Stimulated activated CD8-positive, alpha-beta memory T cell treated with anti-CD3 and anti-CD28 coated beads, Interleukin-15, amount 100 ng/mL, for 48 hours (primary cell): ENCODE results near the gene ADGRG4.
"Not testable (repeated sequence)": the region's sequence is repeated elsewhere in the genome, so short reads cannot be mapped to it uniquely, and the experiment has no call there.

Source experiments
- DNase-seq, 2 donors: peaks; one replicate each; pipeline ENCODE4 v3.0.0-alpha.2; 2020; ENCODE audit warnings: low read depth in 2 of 2

Gene ADGRG4

DNA sequence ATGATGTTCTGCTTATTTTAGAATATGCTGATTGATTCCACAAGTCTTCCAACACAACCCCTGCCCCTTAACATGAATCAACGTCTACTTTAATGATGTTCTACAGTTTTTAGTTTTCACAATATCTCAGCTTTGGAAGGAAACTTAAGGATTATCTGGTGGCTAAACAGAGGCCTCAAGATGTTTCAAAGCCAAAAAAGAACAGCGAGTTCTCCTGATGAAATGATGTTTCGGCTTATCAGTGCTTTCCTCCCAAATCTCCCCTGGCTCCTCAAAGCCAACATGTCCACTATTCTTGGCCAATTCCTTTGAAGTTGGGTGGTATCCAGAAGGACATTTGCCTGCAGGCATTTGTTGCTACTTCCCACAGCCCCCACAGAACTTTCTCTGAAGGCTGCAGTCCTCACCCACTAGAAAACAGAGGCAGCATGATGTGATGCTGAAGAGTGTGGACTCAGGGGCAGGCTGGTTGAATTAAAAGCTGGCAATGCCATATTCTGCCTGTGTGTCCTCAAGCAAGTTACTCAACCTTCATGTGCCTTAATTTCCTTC, 87.3 kb downstream of the ADGRG4 start:
- DNase-seq, result no peak

DNA sequence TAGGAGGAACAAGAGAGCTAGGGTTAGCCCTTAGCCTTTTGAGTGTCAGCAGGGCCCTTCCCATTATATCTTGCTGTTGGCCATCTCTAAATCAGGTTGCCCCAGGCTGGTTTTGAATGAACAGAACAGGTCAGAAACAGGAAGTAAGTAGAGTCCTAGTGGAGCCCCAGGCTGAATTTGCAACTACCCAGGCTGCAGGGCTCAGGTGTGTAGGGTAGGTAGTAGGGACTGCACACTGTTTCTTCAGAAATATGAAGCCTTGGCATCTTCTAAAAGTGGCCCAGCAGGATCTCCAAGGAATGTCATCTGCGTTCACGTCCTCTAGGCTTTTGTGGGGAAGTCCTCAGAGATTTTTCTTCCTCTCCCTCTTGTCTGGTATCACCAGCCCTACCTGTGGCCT, 90.2 kb downstream of the ADGRG4 start:
- DNase-seq, result no peak

GRCh38 chrX:136395271-136395670, 94.5 kb downstream of the ADGRG4 start:
- DNase-seq, result no peak

GRCh38 chrX:136397001-136397400, 96.2 kb downstream of the ADGRG4 start:
- no peak for DNase-seq

DNA sequence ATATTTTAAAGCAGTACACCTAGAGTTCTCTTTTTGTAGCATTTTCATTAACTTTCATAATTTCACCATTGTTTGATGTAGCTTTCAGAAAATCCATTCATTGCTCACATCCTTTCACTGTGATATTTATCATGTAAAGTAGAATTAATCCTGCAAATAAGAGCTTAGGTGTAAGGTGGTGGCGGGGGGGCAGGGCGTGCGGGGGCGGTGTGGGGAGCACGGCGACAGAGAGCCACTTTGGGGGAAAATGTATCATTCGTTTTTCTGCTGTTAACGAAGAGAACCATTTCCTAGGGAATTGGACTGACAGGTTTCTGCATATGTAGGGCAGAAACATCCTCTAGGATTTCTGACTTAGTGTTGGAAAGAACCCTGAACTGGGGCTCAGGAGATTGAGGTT, 104.4 kb downstream of the ADGRG4 start:
- DNase-seq, result no peak

- no peak for DNase-seq
Observed at GRCh38 chrX:136417806-136418205, 117.0 kb downstream of the ADGRG4 start.

GRCh38 chrX:136421338-136421737, 120.6 kb downstream of the ADGRG4 start:
- DNase-seq, result no peak

DNA sequence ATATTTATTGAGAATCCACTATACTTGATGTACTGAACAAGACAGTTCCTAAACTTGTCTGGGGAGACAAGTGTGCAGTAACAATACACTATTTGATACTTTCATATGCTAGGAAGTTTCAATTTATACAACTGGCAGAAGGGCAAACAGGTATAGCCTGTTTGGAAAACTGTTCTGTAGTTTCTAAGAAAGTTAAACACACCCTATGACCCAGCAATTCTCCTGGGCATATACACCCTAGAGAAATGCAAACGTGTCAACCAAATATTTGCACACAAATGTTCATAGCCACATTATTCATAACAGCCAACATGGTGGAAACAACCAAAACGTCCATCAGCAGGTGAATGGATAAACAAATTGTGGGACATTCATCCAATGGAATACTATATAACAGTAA, 123.0 kb downstream of the ADGRG4 start:
- no peak for DNase-seq

DNA sequence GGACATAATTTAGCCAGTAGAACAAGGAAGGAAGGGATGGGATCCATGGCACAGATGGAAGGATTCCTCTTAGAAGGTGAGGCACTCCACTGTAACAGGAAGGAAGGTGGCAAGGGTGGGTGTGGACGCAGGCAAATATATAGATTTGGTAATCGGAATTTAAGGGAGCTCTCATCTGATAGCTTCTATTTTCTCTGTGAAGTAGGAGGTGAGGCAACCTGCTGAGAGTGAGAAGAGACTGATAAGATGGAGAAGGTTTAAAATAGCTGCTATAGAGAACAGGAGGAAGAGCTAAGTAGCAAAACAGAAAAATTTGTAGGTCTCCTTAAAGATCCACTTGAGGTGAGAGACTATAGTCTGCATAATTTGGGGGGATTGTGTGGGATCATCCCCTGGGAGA, 125.2 kb downstream of the ADGRG4 start:
- no peak for DNase-seq

- no peak for DNase-seq
Observed at GRCh38 chrX:136431625-136432024, 130.9 kb downstream of the ADGRG4 start.

- DNase-seq, result no peak
Observed at GRCh38 chrX:136437774-136438173, 137.0 kb downstream of the ADGRG4 start.

GRCh38 chrX:136438192-136438591, 137.4 kb downstream of the ADGRG4 start:
- no peak for DNase-seq

DNA sequence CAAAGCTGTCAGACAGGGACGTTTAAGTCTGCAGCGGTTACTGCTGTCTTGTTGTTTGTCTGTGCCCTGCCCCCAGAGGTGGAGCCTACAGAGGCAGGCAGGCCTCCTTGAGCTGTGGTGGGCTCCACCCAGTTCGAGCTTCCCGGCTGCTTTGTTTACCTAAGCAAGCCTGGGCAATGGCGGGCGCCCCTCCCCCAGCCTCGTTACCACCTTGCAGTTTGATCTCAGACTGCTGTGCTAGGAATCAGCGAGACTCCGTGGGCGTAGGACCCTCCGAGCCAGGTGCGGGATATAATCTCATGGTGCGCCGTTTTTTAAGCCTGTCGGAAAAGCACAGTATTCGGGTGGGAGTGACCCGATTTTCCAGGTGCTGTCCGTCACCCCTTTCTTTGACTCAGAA, 144.9 kb downstream of the ADGRG4 start:
- not testable (repeated sequence) for DNase-seq

GRCh38 chrX:136446208-136446607, 145.4 kb downstream of the ADGRG4 start:
- DNase-seq, result no peak

DNA sequence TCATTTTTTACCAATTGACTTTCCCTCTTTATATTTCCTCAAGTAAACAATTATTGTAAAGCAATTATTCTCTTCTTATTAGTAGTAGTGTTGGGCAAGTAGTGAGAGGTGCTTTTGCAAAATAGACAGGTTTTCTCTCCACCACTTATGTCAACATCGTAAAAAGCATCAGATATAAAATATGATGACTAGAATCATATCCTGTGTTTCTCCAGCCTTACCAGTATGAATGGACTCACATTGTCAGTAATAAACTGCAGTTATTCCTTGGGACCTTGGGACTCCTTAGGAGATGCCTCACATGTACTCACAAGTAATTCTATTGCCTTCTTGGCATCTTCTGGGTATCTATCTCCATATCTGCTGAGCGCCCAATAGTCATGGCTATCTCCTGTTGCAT, 146.5 kb downstream of the ADGRG4 start:
- no peak for DNase-seq

- no peak for DNase-seq
Observed at GRCh38 chrX:136447968-136448367, 147.2 kb downstream of the ADGRG4 start.

DNA sequence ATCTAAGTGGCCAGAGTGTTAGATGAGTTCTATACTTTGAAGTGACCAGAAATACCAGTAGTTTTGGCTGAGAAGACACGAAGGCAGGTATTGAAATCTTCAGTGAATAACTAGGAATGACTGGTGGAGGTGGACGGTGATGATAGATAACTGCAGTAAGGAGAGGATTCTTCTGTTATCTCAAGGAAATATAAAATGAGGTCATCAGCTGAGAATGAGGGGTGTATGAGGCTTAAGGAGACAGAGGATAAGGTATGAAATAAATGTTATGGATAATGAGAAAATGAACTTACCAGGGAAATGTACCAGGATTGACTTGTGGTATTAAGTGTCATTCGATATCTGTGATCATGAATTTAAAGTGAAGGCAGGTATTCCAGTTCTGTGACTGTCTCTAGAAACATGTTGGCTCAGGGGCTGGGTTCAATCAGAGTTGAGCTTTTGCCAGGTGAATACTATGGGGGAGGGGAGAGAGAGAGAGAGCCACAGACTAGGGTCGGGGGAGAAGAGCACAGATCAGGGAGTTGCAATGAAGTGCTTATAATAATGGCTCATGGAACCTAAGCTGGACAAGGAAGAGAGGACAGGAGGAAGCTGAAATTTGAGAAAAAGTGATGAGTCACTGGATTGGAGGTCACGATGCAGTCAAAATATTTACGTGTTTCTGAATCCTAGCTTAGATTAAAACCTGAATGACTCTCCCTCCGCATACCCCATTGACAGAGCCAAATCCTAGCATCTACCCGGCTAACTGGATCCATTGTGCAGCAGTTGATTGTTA, 149.5 kb downstream of the ADGRG4 start:
- DNase-seq, result no peak

- DNase-seq, result no peak
Observed at GRCh38 chrX:136452614-136453013, 151.9 kb downstream of the ADGRG4 start.

DNA sequence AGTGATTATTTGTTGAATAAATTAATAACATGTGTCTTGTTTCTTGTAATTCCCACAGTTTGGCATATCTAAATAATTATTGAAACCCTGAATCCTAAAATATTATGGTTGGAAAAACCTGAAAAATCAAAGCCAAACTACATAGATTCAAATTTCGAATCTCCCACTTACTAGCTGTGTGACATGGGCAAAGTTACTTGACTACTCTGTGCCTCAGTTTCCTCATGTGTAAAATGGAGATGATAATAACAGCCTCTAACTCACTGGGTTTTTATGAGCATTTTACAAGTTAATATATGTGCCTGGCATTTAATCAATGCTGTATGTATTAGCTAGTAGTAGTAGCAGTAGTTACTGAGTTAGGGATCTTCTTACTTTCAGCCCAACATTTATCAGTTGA, 152.4 kb downstream of the ADGRG4 start:
- no peak for DNase-seq

- DNase-seq, result no peak
Observed at GRCh38 chrX:136453771-136454170, 153.0 kb downstream of the ADGRG4 start.

DNA sequence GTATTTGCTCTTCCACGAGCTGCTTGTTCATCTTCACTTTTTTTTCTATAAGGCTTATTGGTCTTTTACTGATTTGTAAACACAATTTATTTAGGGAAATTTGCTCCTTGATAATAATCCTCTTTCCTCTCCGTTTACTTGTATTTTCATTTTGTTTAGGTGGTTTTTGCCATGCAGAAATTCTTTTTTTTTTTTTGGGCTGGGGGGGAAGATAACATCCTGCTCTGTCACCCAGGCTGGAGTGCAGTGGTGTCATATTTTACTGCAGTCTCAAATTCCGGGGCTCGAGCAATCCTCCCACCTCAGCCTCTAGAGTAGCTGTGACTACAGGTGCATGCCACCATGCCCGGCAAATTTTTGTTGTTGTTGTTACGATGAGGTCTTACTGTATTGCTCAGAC, 155.4 kb downstream of the ADGRG4 start:
- no peak for DNase-seq

GRCh38 chrX:136457303-136457917, 156.6 kb downstream of the ADGRG4 start:
- DNase-seq, result no peak

DNA sequence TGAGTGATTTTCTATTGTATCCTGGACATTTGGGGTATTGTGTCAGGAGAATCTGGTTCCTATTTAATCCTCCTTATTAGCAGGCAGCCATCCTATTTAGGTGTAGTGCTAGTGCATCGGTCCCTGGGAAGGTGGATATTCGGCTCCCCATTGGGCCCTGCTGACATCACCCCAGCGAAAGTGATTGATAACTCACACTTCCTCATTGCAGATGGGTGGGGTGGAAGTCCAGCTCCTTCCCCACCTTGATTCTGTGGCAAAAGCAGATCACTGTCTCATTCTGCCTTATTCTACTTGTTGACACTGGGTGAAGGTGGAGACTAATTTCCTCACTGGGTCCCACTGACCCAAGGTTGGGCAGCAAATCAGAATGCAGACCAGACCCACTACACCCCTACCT, 163.8 kb downstream of the ADGRG4 start:
- no peak for DNase-seq
